NCI-H526 (cell line): Measurements from ENCODE around the gene CRB2.

Source experiments
- DNase-seq, 2 experiments: peaks; one replicate each; lab custom pipeline; 2025; lab: John Stamatoyannopoulos, UW

CRB2 gene

DNA sequence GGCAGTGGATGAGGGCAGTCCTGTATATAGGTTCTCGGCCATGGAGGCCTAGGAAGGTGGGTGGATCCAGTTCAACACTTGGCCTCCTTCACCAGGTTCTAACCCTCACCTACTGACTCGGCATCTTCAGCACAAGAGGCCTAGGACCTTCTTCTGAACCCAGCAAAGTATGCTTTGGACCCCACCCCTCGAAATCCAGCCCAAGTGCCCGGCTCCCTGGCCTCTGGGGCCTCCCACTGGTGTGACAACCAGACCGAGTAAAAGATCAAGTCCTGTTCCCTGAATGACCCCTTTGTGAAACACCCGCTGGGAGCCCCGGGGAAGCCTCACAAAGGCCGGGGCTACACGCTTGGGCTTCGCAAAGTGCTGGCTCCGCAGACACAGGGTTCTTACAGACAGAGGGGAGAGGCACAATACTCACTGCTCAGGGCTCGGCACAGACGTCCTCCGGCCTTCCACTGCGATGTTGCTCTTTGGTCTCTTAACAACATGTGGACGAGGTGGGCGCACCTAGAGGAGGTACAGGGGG, 47.0 kb downstream of the CRB2 start:
- no peak for DNase-seq

DNA sequence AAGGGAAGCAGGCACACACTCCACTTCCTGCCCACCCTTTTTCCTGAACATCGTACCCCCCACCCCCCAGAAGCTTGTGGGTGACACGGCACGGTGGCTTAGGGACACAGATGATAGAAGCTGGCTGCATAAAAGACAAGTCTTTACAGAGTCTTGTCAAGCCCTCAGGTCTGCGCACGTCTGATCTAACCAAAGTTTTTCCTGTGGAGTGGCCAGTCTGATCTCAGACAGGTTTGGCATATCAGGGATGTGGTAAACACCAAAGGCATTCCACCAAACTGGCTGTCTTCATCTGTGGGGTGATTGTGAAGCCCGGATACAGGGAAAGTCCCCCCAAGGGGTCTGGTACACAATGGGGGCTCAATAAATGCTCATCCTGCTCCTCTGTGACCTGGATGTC, 50.0 kb downstream of the CRB2 start:
- no peak for DNase-seq

DNA sequence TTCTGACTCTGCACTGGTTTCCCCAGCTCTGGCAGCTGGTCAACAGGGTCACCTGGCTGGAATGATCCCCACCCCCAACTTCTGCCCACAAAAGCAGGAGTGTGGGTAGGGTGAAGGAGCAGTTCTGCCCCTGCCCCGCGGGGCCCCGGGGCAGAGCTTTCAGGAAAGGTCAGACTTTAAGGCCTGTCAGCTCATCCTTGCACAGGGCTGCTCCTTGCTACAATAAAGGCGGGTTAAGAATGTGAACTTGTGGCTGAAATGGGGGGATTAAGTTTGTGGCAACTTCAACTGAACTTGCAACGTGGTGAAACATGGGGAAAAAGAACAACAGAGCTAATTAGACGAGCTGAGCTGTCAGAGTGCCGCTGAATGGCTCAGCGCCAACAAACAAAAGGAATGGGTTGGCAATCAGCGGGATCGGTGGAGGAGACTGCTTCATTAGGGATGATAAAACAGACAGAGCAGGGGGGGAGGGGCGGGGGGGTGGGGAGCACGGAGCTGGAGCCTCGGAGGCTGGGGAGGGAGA, 50.8 kb downstream of the CRB2 start:
- DNase-seq, result no peak

DNA sequence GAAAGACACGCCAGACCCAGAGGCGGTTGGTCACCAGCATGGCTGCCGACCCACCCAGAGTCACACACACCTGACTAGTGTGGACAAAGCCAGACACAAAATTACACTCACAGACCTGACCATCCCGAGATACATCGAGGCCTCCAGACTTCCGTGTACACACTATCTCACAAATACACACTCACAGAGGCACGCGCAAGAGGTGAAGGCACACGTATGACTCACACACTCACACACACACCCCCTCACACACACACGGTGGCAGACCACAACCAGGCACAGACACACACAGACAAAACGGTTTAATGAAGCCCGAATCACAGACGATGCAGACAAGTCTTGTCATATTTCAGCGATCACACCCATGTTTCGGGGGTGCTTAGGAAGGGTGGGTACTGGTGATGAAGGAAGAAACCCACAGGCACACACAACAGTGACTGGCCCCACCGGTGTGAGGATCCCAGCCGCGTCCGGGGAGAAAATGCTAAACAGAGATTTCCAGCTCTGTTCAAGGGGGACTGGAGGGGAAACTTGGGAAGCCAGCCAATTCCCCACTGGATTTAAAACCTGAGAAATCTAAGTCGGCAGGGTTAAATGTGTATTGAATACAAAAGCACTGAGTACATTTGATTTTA, 51.3 kb downstream of the CRB2 start:
- no peak for DNase-seq

DNA sequence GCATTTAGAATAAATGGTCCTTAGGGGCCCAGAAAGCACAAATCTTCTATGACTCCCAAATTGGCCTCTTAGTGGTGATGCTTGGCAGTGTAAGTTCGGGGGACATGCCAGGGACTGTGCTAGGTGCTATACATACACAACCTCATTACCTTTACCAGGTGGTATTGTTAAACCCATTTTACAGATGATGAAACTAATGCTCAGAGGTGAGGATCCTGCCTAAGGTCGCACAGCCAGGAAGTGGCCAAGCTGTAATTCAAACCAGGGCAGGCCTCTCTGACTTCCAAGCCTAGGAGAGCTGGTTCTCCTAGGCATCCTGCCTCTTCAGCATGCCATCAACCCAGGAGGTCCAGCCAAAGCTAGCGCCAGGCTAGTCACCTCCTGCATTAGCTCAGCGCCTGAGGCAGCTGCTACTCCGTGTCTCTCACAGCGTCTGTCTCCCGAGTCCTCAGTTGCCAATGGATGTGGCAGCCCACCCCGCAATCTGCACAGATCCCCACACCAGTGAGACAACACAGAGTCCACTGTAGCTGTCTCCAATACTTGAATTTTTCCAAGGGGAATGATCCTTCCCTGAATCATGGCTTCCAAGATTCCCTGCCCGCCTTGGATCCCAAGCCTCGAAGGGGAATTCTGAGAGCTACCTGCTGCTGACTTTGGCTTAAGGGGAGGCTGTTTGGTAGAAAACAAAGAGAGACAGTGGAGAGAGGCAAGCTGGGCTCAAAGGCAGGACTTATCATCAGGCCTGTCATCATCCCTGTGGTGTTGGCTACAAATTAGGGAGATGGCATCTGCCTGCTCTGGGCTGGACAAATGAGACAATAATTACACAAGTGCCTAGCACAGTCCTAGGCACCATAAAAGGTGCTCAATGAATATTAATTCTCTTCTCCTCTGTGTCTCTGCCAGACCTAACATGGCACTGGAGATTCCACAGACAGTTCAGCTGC, 52.6 kb downstream of the CRB2 start:
- no peak for DNase-seq

DNA sequence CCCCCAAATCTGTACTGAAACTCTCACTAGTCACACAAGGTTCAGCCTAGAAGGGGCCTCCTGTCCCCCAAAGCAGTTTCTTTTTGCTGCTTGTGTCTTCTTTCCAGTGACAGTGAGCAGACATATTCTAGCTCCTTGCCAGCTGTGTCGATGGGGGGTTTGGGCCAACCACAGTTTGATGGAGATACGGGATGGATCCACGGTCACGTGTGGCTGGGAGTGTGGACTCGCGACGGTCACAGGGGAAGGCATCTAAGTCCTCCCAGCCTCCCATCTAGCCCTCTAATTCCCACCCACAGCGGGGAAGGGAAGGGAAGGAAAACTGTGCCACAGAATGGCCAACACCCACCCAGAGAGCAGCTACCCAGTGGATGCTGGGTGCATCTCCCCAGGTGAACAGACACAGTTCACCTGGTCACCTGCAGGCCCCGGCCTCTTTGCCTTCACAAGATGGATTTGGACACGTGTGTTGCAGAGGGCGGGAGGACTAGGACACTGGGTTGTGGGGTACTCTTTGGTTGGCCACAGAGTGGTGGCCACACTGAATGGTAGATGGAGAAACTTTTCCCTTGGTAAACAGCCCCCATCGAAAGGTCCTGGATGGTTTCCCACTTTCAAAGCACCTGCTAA, 54.4 kb downstream of the CRB2 start:
- DNase-seq, result no peak

DNA sequence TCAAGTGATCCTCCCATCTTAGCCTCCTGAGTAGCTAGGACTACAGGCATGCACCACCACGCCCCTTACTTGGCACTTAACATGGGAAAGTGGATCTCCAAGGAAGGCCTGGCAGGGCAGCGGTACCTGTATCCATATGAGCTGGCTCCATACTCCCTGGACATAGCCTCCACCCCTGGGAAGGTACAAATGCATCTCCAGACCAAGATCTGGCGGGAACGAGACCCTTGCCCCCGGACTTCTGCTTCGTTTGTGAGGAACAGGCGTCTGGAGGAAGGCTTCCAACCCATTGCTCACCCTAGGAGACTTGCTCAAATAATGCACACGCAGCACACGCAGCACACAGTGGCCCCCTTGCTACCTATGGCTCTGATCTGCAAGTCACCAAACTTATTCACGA, 55.2 kb downstream of the CRB2 start:
- DNase-seq, result no peak

DNA sequence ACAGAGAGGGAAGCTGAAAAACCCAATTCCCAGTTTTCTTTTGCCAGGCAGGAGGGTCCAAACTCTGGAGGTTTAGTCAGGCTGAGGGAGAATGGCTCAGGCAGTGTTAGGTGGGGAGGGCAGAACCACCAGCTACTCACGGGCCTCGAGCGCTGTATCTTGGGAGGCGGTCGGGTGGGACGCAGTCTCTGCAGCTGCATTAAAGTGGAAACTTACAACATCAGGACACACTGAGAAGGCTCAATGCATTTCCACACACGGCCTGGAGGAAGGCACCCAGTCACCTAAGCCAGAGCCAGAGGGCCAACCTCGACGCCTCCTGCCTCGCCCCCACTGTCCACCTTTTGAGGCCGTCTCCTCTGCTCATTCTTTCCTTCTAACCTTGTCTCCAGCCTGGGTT, 55.6 kb downstream of the CRB2 start:
- DNase-seq, result no peak

DNA sequence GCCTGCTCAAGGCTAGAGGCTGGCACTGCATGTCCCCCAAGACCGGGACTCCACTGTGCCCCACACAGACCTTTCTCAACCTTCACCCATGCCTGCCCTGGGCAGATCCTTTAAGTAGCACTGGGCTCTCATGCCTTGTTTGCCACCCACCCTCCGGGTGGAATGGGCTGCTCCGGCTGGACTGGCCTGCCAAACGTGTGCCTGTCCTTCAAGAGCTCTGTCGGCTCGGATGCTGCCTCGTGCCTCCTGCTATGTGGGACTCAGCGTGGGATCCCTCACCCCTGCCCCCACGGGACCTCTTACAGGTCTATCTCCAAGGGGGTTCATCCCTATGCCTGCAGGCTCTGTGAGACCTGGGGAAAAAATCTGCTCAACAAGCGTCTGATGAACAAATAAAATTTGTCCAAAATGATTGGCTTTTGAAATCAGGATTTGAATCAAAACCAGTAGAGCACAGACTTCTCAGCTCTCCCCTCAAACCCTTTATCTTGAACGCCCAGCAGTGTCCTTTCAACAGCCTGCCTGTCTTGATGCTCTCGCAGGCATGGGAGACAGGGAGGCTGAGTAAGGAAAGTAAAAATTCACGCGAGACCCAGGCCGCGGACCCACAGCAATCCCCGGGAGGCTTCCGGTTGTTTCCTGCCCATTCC, 56.3 kb downstream of the CRB2 start:
- no peak for DNase-seq

DNA sequence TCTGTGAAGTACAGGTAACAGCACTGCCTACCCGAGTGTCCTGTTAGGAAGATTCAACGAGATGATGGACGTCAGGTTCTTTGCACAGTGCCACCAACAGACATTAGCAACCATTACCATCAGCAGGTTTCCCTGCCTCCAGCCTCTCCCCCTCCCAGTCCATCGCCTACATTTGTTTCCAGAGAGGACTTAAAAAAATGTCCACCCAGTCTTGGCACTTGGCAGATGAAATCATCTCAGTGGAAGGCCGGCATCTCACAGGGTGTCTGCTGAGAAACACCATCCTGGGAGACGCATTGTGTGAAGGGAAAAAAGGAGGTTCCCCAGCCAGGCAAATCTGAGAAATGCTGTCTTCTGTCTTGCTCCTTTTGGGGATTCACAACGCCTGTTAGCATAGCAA, 58.2 kb downstream of the CRB2 start:
- no peak for DNase-seq

DNA sequence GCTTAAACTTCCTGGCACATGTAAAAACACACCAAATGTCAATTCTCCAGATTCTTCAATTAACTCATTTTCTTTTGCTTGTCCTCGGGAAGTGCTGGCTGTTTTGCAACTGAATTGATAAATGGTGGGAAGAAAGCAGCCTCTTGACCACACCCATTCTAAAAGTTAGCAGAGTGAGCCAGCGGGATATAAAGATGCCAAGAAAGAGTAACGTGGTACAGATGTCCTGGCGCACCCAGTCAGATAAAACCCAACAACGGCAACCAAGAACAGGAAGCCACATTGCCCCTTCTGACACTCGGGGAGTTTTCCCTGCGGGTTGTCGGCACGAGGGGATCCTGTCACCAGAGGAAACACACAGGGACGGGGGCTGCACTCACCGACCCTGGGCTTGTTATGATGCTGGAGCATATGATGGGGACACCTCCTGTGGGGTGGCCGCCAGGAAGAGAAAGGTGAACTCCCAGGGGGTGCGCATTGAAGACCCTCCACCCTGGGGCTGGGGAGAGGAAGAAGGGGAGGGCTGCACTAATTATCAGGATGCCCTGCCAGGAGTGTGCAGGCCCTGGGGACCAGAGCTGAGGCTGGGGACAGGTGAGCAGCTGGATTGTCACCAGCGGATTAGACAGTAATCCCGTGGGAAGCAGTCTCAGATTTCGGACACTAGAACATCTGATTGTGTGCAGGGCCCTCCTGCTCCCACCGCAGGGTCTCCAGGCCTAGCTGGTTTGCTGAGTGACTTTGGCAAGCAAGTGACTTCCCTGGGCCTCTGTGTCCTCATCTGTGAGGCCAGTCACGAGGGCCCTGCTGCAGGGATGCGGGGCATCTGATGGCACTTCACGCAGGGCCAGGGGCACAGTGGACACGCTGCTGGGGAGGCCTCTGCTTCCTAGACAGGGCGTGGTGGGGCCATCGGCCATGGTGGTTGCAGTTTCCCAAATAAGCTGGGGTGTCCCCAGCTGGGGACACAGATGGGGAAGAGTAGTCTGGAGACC, 59.2 kb downstream of the CRB2 start:
- DNase-seq, result no peak

DNA sequence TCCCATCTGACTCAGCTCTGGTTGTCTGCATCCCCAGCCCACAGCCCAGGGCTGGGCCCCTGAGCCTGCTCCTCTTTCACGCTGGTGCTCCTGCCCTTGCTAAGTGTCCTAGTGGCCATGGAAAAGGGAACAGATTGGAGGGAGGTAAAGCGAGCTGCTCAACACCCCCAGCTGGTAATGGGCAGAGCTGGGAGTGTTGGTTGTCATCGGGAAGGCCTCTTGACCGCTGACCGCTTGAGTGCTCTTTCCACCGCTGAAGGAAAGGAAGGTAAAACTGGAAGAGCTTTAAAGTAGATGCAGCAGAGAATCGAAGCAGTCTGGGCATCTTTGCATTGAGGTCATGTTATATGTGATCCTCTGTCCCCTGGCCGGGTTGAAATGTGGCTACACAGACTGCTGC, 60.2 kb downstream of the CRB2 start:
- no peak for DNase-seq

DNA sequence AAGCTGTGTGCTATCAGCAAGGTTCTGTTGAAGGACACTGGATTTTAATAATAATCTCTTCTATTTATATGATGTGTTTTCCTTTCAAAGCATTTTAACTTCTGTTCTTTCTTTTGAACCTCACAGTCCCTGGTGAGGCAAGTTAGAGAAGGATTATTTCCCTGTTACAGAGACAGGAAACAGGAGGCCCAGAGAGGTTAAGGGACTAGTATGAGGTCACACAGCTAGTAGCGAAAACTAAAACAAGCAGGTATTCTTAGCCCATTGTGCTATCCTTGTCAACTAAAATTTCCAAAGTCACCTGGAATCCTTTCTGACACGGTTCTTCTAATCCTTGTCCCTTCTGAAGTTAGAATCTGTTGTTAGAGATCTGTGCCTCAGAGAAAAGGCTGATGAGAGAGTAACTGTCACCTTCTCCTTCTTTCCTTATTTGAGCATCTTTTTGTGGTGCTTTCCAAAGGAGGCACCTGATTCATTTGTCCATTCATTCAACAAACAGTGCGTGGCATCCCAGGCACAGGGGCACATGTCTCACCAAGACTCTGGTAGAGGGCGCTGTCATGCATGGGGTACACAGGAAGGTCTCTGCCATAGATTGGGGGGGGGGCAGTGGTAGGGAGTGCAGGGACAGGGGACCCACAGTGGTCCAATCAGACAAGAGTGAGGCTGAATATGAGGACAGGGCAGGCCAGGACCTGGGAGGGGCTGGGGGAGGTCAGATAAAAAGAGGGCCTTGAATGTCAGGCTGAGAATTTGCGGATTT, 61.5 kb downstream of the CRB2 start:
- DNase-seq, result no peak

DNA sequence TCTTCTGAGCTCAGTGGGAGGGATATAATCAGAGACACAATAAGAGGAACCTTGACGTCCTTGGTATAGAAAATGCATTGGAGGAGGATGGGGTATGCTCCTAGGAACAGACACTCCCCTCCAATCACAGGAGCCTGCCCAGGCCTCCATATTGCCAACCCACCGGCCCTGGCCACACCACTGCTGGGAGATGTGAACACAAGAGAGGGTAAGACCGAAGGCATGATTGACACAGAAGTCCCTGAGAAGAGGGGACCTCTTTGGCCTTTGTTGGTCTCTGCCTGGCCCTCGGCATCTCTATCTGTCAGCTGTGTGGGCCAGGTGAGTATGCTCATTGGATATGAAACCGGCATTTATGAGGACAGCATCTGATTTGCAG, 62.0 kb downstream of the CRB2 start:
- no peak for DNase-seq

DNA sequence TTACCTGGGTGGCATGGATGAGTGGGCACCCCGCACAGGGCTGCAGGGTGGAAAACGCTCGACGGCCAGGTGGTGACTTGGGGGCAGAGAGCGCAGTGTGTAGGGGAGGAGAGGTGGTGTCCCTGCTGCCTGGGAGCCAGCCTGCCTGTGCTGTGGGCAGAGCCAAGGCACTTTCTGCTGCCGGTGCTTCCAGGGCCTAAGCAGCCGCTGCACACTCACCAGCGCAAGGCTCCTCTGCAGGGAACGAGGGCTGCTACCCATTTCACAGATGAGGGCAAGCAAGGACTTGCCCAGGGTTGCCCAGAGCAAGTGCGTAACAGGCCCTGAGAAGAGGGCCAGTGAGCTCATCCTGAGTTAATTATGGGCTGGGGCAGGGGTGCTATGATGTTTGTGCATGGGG, 62.5 kb downstream of the CRB2 start:
- DNase-seq, result no peak

DNA sequence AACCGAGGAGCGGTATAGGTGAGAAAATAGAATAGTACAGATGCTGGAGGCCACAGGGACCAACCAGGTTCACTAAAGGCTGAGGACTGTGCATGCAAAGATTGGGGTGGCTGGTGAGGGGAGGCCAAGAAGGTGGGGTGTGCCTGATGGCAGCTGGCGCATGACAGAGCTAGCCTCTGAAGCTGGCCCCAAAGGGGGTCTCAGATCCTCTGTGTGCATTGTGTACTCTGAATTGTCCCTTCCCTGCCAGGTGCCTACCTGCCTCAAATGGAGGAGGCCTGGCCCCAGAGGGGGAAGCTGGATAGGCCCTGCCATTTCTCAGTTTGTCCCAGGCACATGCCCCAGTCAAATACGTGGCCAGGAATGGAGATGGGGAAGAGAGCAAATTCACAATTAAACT, 63.1 kb downstream of the CRB2 start:
- no peak for DNase-seq

DNA sequence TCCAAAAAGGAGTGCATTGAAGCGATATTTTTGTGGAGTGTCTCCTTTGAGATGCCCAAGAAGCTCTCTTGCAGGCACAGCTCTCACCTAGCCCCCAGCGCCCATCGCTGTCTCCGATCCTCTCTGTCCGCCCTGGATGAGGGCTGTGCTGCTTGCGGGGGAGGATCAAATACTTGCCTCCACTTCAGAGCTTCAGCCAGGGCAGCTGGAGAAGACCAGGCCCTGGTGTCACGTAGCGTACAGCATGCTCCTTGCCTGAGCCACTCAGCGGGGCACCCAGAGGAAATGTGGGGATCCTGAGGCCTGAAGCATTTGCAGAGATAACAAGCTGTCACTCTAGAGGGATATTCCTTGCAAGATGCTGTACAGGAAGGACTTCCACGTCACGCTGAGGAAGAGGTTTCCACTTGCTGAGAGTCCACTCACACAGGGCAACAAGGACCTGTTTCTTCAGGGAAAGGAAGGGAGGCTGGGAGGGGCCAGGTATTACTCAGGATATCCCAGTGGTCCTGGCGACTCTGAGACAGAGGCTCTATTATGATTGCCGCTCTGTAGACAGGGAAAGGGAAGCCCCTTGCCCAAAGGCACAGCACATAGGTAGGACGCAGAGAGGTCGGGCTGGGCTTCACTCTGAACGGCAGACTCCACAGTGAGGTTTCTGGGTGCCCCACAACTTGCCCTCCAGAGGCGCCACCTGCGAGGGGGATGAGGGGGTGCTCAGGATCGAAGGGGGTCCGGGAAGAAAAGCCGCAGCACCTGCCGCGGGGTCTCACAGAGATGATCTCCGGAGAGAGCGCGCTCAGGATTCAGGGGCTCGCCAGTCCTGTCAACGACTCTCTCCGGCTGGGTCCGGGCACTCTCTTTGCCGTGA, 64.0 kb downstream of the CRB2 start:
- no peak for DNase-seq

DNA sequence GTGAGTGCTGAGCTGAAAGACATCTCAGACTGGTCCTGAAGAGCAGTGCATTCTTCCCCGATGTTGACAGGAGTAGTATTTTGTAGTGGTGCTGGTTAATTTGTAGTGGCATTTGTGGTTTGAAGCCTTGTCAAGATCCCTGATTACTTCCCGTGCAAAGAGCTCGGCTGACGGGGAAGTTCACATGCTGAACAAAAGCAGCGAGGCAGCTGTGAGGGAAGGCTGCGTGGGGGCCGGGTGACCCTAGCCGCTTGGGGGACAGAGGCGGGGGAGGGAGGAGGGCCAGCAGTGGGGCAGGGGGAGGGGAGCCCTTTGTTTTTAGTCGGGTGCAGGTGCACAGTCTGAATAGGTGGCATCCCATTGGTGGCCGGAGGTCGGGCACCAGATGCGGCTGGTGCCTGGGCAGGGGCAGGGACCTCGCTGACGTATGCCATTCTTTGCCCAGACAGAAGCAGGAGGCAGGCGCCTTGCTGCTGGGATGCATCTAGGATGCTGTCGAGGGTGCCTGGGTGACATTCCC, 64.7 kb downstream of the CRB2 start:
- DNase-seq, result no peak

DNA sequence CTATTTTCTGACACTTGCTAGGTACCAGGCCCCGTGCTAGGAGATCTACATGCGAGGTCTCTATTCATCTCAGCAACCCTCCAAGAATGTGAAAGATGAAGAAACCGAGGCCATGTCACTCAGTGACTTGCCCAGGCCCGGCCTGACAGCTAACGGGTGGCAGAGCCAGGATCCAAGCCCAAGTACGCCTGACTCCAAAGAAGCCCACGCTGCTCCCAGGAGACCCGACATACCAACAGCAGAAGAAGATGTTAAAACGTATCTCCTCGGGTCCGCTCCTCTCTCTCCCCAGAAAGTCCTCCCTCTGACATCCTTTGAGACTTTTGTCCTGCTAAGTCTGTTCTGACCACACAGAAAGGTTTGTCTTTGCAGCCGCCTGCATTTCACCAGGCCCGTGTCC, 65.2 kb downstream of the CRB2 start:
- no peak for DNase-seq
